ENCODE results near the gene TBC1D22A.

Gene TBC1D22A

GRCh38 chr22:46893281-46894020, 131.0 kb downstream of the TBC1D22A start:
- DNase-seq: no peak

DNA sequence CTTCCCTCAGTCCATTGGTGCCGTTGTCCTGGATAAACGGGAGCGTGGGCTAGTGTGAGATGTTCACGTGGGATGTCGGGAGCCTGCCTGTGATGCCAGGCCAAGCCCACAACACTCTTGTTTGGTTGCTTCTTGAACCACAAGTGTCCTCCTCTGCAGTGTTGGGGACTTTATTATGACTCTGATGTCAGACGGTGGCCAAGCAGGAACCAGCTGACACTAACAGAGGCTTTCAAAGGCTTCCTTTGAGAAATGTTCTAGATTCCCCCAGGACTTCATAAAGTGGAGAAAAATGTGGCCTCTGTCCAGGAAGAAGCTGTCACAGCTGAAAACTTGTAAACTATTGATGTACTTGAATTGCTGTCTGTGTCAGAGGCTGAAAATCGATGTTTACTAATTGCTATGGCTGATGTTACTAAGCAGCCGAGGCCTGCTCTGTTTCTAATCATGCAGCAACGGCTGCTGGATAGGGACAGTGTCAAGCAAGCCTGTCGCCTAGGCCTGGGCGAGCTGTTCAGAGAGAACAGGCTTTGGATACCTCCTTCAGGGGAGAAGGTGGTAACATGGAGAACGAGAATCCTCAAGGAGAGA, 131.7 kb downstream of the TBC1D22A start:
- DNase-seq: no peak

GRCh38 chr22:46894851-46895640, 132.6 kb downstream of the TBC1D22A start:
- no peak for DNase-seq

DNA sequence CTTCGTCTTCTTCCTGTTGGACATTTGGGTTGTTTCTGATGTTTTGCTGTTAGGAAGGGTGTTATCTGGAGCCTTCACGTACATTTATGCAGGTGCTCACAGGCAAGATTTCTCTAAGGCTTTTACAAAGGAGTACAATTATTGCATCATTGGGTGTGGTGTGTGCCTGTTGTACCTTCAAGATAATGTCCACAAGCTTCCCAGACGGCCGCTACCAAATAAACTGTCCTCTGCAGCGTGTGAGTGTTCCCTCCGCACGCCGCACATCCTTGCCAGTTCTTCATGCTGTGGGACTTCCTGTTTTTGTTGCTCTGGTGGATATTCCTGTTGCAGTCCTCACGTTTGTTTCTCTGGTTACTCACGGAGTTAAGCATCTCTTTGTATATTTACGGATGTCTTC, 133.3 kb downstream of the TBC1D22A start:
- DNase-seq: no peak

GRCh38 chr22:46896166-46896565, 133.7 kb downstream of the TBC1D22A start:
- DNase-seq: no peak

- no peak for DNase-seq
Observed at GRCh38 chr22:46896568-46897245, 134.3 kb downstream of the TBC1D22A start.

- no peak for DNase-seq
Observed at GRCh38 chr22:46897246-46897623, 134.8 kb downstream of the TBC1D22A start.

GRCh38 chr22:46900549-46900948, 138.1 kb downstream of the TBC1D22A start:
- DNase-seq: no peak

DNA sequence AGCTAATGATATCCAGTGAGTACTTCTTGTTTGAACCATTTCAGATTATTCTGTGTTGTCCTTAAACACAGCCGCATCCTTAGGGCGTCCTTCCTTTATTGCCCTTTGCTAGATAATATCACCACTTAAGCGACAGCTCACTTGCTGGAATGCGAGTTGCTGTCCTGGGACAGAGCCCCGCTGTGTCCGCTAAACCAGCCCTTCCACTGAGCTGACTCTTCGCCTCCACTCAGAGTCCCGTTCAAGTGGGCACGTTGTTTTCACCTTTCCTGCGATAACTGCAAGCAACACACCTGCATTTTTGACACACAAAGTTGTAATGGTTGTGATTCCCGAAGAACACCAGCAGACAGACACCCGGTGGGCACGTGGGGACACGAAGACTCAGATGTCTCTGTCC, 140.0 kb downstream of the TBC1D22A start:
- no peak for DNase-seq

GRCh38 chr22:46902998-46903916, 140.8 kb downstream of the TBC1D22A start:
- no peak for DNase-seq

DNA sequence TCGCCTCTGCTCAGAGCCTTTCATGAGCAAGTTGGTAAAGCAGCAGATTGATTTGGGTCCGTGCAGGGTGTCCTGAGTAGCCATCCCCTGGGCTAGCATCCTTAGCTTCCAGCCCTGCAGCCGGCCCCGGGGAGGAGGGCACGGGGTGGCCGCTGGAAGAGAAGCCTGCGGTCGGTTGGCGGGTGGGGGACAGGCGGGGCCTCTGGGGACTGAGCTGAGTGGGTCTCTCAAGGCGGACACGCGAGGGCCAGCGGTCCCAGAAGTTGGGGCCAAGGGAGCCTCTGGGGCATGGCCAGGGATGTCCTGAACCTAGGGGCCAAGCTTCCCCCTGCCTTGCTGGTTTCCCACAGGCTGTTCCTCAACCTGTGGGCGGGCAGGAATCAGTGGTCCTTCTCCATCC, 143.0 kb downstream of the TBC1D22A start:
- no peak for DNase-seq

- DNase-seq: no peak
Observed at GRCh38 chr22:46905834-46906233, 143.4 kb downstream of the TBC1D22A start.

- no peak for DNase-seq
Observed at GRCh38 chr22:46906326-46907045, 144.0 kb downstream of the TBC1D22A start.

GRCh38 chr22:46907241-46908215, 145.1 kb downstream of the TBC1D22A start:
- no peak for DNase-seq

GRCh38 chr22:46908641-46909107, 146.2 kb downstream of the TBC1D22A start:
- no peak for DNase-seq

DNA sequence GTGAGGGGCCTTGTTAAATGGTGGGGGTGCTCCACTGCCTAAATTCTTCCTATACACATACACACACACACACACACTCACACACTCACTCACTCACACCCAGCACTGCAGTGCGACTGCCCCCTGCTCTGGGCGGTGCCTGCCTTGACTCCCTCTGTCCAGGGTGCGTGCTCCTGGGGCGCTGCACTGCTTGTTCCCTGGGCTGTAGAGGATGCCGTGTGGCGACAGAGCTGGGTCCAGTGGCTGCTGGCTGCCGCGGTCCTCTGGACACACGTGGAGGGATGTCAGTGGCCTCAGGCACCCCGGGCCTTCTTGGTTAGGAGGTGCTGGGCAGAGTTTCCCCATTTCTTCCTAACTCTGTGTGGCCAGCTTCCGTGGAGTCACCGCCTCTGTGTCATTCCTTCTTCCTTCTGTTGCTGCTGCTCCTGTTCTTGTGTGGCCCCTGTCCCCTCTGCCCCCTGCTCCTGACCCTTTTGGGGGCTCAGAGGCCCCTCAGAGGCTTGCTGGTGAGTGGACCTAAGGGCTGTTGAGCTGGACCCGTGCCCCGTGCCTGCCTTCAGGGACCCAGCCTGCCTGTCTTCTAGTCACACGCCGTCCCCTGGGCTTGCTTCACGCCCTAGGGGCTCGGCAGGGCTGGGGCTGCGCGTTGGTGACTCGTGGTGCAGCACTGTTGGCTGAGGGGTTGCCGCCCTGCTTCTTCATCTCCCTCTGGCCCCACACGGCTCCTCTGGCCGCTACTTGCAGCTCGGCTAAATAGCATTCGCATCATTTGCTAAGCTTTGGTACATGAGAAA, 147.0 kb downstream of the TBC1D22A start:
- DNase-seq: no peak

DNA sequence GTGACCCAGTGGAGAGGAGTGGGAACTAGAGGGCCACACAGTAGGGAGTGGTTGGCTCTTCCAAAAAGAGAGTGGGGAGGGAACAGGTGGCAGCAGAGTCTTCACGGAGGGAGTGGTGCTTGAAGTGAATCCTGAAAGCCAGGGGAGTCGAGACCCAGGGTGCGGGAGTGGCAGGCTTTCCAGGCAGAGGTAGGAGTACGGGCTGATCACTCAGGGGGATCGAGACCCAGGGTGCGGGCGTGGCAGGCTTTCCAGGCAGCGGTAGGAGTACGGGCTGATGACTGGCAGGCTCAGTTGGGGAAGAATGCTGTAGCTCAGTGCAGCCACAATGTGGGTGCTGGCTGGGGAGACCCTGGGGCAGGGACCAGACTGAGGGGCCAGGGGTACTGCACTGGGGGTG, 148.2 kb downstream of the TBC1D22A start:
- DNase-seq: no peak

GRCh38 chr22:46911346-46911745, 148.9 kb downstream of the TBC1D22A start:
- peak; percentile 15 for DNase-seq

DNA sequence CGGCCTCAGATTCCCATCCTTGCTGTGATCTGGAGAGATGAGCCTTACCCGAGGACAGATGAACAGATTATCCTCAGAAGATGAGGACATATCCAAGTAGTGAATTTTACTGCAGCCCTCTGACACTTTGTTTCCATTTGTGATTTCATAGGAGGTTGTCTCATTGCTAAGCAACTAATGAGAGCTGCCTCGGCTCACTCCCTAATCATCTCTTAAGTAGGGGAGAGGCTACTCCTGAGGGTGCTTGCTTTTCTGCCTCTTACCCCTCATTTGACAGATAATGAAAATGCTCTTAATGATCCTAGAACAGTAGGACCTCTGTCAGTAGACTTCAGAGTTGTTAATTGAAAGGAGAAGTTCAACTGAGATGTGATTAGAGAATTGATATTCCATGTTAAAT, 150.9 kb downstream of the TBC1D22A start:
- DNase-seq: no peak

Data from NCI-H2029 (cell line).